HG03108 (cell line): ENCODE measurements around the gene CFAP20DC.
A peak's percentile ranks its signal among the peaks of the same experiment; 100 is the strongest.
"Not testable (repeated sequence)": the region's sequence is repeated elsewhere in the genome, so short reads cannot be mapped to it uniquely, and the experiment has no call there.

Experiments
- ATAC-seq: cut with Tn5 transposase; IDR thresholded peaks from one replicate; pipeline ENCODE4 v1.9.1; 2021; ENCODE audit warnings: moderate library complexity; ENCODE audit not compliant: unreplicated experiment

The CFAP20DC gene

GRCh38 chr3:59049671-59050331 is at the start of gene CFAP20DC:
Gene CFAP20DC (minus strand): TSS chr3:59050025. CDS start chr3:59049631, 394 bp downstream.
- peak; percentile 99 for ATAC-seq

GRCh38 chr3:59098516-59098915 is 48.7 kb upstream of the CFAP20DC start:
- not testable (repeated sequence) for ATAC-seq

DNA sequence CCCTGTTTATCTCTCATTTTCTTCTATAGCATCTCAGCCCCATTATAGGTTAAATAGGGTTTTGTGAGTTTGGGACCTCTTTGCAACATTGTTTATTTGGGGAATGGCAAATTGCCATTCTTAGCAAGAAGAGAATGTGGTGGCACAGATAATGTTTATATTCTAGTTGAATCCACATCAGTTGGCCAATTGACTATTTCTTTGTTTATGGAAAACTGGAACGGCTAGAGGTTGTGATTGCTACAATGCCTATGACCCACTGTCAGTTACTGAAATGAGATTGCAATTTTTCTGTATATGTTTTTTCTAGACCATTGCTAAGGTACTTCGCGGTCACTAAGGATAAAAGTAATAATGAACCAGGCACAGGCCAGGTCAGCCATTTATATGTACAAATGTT is 44.6 kb upstream of the CFAP20DC start:
- no peak for ATAC-seq

DNA sequence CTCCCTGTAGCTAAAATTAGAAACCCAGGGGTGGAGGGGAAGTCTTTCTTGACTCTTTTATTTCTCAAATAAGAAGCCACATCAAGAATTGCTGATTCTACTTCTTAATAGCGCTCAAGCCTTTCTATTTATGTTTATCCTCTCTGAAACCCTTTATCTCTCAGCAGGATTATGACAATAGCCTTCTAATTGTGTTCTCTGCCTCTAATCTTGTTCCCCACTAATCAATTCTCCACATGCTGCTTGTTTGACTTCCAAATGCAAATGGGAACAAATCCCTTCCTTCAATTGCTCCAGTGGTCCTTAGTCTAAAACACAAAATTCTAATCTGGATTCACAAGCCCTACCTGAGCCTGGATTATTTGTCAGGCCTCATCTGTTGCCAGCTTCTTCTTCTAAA is 43.7 kb upstream of the CFAP20DC start:
- no peak for ATAC-seq

GRCh38 chr3:59088761-59089160 is 38.9 kb upstream of the CFAP20DC start:
- ATAC-seq = no peak

DNA sequence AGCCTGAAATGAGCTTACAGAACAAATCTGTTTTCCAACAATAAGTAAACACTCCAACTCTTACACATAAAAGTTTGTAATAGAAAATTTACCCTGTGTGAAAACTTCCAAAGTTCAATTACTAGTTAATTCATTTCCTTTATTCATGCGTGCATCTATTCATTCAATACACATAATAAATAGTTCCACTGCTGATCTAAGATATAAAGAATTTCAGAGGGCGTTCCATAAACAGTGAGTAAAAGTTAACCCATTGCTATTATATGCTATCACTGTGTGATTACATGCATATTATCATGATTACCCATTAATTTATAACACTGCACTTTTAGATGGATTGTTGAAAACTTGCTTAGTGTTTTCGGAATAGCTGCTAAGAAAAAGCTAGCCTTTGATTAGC is 36.2 kb upstream of the CFAP20DC start:
- ATAC-seq = no peak

GRCh38 chr3:59084583-59084982 is 34.8 kb upstream of the CFAP20DC start:
- ATAC-seq = no peak

DNA sequence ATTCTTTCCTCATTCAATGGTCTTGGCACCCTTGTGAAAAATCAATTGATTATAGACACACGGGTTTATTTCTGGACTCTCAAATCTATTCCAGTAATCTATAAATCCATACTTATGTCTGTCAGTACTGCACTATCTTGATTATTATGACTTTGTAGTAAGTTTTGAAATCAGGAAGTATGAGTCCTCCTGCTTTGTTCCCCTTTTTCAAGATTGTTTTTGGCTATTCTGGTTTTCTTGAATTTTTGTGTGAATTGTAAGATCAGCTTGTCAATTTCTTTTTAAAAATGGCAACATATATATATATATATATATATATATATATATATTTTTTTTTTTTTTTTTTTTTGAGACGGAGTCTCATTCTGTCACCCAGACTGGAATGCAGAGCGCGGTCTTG is 32.3 kb upstream of the CFAP20DC start:
- ATAC-seq = no peak

DNA sequence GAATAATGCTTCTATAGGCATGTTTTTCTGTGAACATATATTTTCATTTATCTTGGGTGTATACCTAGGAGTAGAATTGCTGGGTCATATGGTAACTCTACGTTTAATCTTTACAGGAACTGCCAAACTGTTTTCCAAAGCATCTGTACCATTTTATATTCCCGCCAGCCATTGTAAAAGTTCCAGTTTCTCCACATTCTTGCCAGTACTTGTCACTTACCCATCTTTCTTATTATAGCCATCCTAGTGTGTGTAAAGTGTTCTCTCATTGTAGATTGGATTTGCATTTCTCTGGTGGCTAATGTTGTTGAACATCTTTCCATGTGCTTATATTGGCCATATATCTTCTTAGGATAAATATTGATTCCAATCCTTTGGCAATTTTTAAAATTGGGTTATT is 31.2 kb upstream of the CFAP20DC start:
- no peak for ATAC-seq

DNA sequence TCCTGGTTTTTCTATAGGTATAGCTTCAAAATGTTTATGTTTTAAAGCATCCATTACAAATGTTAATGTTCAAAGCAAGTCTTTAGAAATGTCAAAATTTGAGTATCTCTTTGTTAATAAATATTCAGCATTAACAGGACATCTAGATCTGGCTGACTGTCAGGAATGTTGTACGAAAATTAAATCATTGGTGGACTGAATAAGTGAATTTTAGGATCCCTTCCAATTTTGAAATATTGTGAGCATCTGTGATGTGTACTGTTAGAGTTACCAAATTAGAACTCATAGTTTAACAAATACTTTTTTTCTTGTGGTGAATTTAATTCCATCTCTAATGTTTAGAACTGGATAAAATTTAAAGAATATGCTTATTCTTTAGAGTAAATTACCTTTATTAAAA is 30.1 kb upstream of the CFAP20DC start:
- ATAC-seq = no peak

GRCh38 chr3:59074764-59075163 is 24.9 kb upstream of the CFAP20DC start:
- no peak for ATAC-seq

- ATAC-seq = no peak
These were observed 22.9 kb upstream of the CFAP20DC start for GRCh38 chr3:59072681-59073080.

- ATAC-seq = no peak
These were observed 20.0 kb upstream of the CFAP20DC start for GRCh38 chr3:59069838-59070237.

DNA sequence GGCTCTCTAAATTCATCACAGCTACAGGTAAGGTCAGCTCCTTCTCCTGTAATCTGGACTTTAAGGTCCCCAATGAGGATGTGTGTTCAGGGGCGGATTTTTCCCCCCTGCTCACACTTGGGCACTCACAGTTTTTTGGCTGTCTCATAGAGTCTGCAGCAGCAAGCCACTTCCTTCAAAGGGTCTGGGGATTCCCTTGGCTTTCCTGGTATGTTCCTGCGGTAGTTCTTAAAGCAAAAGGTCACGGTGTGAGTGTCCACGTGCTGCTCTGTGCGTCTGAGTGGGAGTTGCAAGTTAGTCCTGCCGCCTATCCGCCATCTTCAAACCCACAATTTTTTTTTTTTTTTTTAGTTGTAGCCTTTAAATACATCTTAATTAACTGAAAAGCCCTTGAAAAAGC is 15.4 kb upstream of the CFAP20DC start:
- ATAC-seq = no peak

DNA sequence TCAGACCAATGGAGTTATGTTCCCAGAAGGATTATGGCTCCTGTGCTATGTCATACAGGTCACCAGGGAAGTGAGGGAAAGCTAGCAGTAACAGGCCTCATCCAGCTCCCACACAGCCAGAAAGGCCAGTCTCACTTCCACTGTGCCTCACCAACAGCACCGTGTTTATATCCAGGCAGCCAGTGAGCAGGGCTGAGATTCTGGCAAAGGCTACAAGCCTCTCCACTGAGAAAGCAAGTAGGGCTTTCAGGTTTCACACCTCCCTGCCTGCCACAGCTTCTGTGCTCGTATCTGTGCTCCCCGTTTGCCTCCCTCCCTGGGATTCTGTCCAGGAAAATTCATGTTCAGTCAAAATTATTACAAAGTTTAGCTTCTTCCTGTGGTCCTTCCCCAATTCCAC is 14.9 kb upstream of the CFAP20DC start:
- ATAC-seq = no peak

DNA sequence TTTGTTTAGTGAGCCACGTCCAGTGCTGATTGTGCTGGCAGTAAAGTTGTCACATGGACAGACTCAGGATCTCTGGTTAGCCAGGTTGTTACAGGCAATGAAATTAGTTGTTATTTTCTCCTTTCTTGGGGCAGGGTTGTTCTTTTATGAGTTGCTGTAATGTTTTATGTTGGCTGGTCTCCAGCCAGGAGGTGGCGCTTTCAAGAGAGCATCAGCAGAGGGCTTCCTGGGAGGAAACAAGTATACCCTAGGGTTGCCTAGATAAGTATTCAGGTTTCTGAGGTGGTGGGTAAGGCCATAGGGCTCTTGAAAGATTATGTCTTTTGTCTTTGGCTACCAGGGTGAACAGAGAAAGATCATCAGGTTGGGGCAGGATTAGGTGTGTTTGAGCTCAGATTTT is 14.5 kb upstream of the CFAP20DC start:
- ATAC-seq = no peak

- ATAC-seq = no peak
These were observed 6.9 kb upstream of the CFAP20DC start for GRCh38 chr3:59056706-59057105.

- ATAC-seq = no peak
These were observed 3.1 kb upstream of the CFAP20DC start for GRCh38 chr3:59052803-59053411.

DNA sequence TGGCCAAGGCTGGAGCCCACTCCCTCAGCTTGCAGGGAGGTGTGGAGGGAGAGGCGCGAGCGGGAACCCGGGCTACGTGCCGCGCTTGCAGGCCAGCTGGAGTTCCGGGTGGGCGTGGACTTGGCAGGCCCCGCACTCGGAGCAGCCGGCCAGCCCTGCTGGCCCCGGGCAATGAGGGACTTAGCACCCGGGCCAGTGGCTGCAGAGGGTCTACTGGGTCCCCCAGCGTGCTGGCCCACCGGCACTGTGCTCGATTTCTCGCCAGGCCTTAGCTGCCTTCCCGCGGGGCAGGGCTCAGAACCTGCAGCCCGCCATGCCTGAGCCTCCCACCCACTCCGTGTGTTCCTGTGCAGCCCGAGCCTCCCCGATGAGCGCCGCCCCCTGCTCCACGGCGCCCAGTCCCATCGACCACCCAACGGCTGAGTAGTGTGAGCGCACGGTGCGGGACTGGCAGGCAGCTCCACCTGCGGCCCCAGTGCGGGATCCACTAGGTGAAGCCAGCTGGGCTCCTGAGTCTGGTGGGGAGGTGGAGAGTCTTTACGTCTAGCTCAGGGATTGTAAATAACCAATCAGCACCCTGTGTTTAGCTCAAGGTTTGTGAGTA is 1.1 kb upstream of the CFAP20DC start:
- not testable (repeated sequence) for ATAC-seq

GRCh38 chr3:59046839-59047238 is 3.0 kb downstream of the CFAP20DC start:
- ATAC-seq = no peak

- ATAC-seq = no peak
These were observed 6.4 kb downstream of the CFAP20DC start for GRCh38 chr3:59043391-59043790.

GRCh38 chr3:59040902-59041301 is 8.9 kb downstream of the CFAP20DC start:
- no peak for ATAC-seq
